Prostate gland (tissue), 2 donors: ENCODE results near the gene MBP.

Experiments
- CTCF ChIP-seq, 4 experiments: fragments of 200-600 bp in 2 of 4; fragments of 450-650 bp in 2 of 4; sonication (generic) in 2 of 4; IDR thresholded peaks; 1 replicate in 3 of 4; 2 replicates in 1 of 4; pipeline ENCODE4 v1.5.1; 2016 to 2019; ENCODE audit warnings: antibody characterized with exemption in 4 of 4, mild to moderate bottlenecking in 2 of 4, moderate library complexity in 2 of 4
- POLR2AphosphoS5 ChIP-seq: sonication (generic); formaldehyde crosslinking; IDR thresholded peaks from one replicate; pipeline ENCODE4 v1.6.1; 2017; ENCODE audit warnings: antibody characterized with exemption

GRCh38 chr18:76935722-76936337 lies 196.8 kb downstream of the MBP start:
- TF ChIP-seq CTCF (IDR thresholded peaks at IDR 0.05): no peak
- no peak for TF ChIP-seq POLR2AphosphoS5
